WTC11 (cell line): Measurements from ENCODE around the gene RAPGEF5. TPM values are rescaled to one million over a fixed set of nuclear protein-coding genes. Genes with fewer than 3 reads are reported as not detected.

Source experiments
- ATAC-seq: fragments of 200-7000 bp; cut with Tn5 transposase; 2 replicates; pipeline ENCODE4 v1.10.0; 2021; ENCODE audit warnings: mild to moderate bottlenecking, moderate library complexity
- CTCF ChIA-PET: fragments of 300-600 bp; sonication (Branson Sonifier 250); formaldehyde crosslinking; loops from one replicate; lab custom pipeline; 2021; ENCODE audit warnings: antibody characterized with exemption; lab: Charles Lee
- POLR2A ChIA-PET: fragments of 350-600 bp; sonication (Branson Sonifier 250); formaldehyde crosslinking; loops from one replicate; lab custom pipeline; 2021; ENCODE audit warnings: antibody characterized with exemption; lab: Charles Lee
- DNase-seq: peaks from one replicate; pipeline ENCODE4 v3.0.0; 2021; ENCODE audit warnings: low spot score
- H3K27ac Mint-ChIP-seq: 2 replicates; pipeline ENCODE4 v1.8.0; 2021; ENCODE audit warnings: mixed read lengths
- H3K27me3 Mint-ChIP-seq: 2 replicates; pipeline ENCODE4 v1.8.0; 2021; ENCODE audit warnings: low read depth, mild to moderate bottlenecking, moderate library complexity, mixed read lengths
- H3K36me3 Mint-ChIP-seq: 2 replicates; pipeline ENCODE4 v1.8.0; 2021; ENCODE audit warnings: mixed read lengths
- H3K4me1 Mint-ChIP-seq: 2 replicates; pipeline ENCODE4 v1.8.0; 2022; ENCODE audit warnings: mixed read lengths
- H3K4me3 Mint-ChIP-seq: 2 replicates; pipeline ENCODE4 v1.8.0; 2021; ENCODE audit warnings: mild to moderate bottlenecking, moderate library complexity, mixed read lengths
- H3K9me3 Mint-ChIP-seq: 2 replicates; pipeline ENCODE4 v1.8.0; 2021; ENCODE audit warnings: mixed read lengths
- AFF4 ChIP-seq: sonication (generic); formaldehyde crosslinking; IDR thresholded peaks from 2 replicates; pipeline ENCODE4 v1.8.1; 2023; ENCODE audit warnings: mild to moderate bottlenecking, missing genetic modification reagents, borderline replicate concordance
- CBFB ChIP-seq: sonication (generic); formaldehyde crosslinking; IDR thresholded peaks from 2 replicates; pipeline ENCODE4 v1.8.1; 2022; ENCODE audit warnings: mild to moderate bottlenecking, low read depth, missing genetic modification reagents
- CREB1 ChIP-seq: sonication (generic); formaldehyde crosslinking; IDR thresholded peaks from 2 replicates; pipeline ENCODE4 v1.8.0; 2023; ENCODE audit warnings: mild to moderate bottlenecking, missing genetic modification reagents
- CTCF ChIP-seq: fragments of 200-600 bp; IDR thresholded peaks from 2 replicates; pipeline ENCODE4 v1.8.0; 2022; ENCODE audit warnings: antibody characterized with exemption
- E2F4 ChIP-seq: sonication (generic); formaldehyde crosslinking; IDR thresholded peaks from 2 replicates; pipeline ENCODE4 v1.8.1; 2022; ENCODE audit warnings: low read depth, mild to moderate bottlenecking, moderate library complexity, missing genetic modification reagents, borderline replicate concordance
- ELF4 ChIP-seq: sonication (generic); formaldehyde crosslinking; IDR thresholded peaks from 2 replicates; pipeline ENCODE4 v1.8.1; 2022; ENCODE audit warnings: low read depth, mild to moderate bottlenecking, moderate library complexity, missing genetic modification reagents
- ETV6 ChIP-seq: sonication (generic); formaldehyde crosslinking; IDR thresholded peaks from 2 replicates; pipeline ENCODE4 v1.8.1; 2022; ENCODE audit warnings: mild to moderate bottlenecking, missing genetic modification reagents
- GABPB1 ChIP-seq: sonication (generic); formaldehyde crosslinking; IDR thresholded peaks from 2 replicates; pipeline ENCODE4 v1.8.1; 2023; ENCODE audit warnings: mild to moderate bottlenecking, missing genetic modification reagents
- MAX ChIP-seq: sonication (generic); formaldehyde crosslinking; IDR thresholded peaks from 2 replicates; pipeline ENCODE4 v1.8.0; 2022; ENCODE audit warnings: mild to moderate bottlenecking, missing genetic modification reagents
- NFATC4 ChIP-seq: fragments of 250-450 bp; sonication (Bioruptor Pico); IDR thresholded peaks from 2 replicates; pipeline ENCODE4 v1.9.0; 2021; ENCODE audit warnings: mild to moderate bottlenecking
- RELA ChIP-seq: sonication (generic); formaldehyde crosslinking; IDR thresholded peaks from 2 replicates; pipeline ENCODE4 v1.8.1; 2022; ENCODE audit warnings: missing genetic modification reagents, mild to moderate bottlenecking, borderline replicate concordance
- RORB ChIP-seq: fragments of 250-450 bp; sonication (Bioruptor Pico); IDR thresholded peaks from 2 replicates; pipeline ENCODE4 v1.9.0; 2021; ENCODE audit warnings: mild to moderate bottlenecking
- TP53 ChIP-seq: sonication (generic); formaldehyde crosslinking; IDR thresholded peaks from 2 replicates; pipeline ENCODE4 v1.8.1; 2023; ENCODE audit warnings: mild to moderate bottlenecking, missing genetic modification reagents
- ZBTB21 ChIP-seq: sonication (generic); formaldehyde crosslinking; IDR thresholded peaks from 2 replicates; pipeline ENCODE4 v1.8.1; 2023; ENCODE audit warnings: mild to moderate bottlenecking, missing genetic modification reagents, borderline replicate concordance
- ZNF219 ChIP-seq: sonication (generic); formaldehyde crosslinking; IDR thresholded peaks from 2 replicates; pipeline ENCODE4 v1.8.0; 2023; ENCODE audit warnings: missing genetic modification reagents, mild to moderate bottlenecking, borderline replicate concordance
- ZNF532 ChIP-seq: fragments of 250-450 bp; sonication (Bioruptor Pico); IDR thresholded peaks from 2 replicates; pipeline ENCODE4 v1.9.0; 2021; ENCODE audit warnings: mild to moderate bottlenecking, borderline replicate concordance
- total RNA-seq: library from RNA; stranded (reverse); gene quantifications from 3 replicates; pipeline ENCODE4 v1.2.3, GENCODE V29; 2021

Gene RAPGEF5
- total RNA-seq, 1 experiment from 2014 or later = 12.3 TPM

DNA sequence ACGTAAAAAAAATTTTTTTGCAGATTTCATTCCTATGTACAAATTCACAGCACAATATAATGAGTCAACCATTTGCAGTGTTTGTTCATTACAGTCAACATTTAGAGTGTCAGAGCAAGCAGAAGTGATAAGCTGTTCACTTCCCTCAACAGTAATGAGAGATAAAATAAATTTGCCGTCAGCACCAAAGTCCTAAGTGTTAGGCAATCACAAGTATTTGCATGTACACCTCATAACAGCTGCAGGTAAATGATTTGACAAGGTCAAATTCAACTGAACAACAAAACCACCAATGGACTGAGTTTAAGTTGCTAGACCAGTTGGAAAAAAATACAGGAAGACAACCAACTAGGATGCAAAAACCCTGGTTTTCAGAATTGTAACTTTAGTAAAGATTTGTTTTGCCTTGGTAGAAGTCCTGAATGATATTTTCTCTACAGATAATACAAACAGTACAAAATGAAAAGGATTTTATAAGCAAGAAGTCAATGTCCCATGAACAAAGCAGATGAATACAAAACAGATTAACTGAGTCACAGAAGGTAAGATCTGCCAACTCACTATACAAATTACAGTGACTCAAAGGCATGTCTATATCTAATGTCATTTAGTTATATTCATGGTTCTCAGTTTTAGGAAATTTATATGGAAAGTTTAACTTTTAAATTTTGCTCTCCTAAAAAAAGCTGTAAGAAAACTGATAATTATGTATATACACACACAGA, 10.4 kb downstream of the RAPGEF5 start:
- no peak for ATAC-seq
- TF ChIP-seq MAX (CRISPR knock-in tag) (no peak), GABPB1 (CRISPR knock-in tag) (peak; percentile 44; the same call in 1 of the 2 replicates)
- POLR2A ChIA-PET = no interaction called here
- no peak overlapping the region for H3K4me3 Mint-ChIP-seq
- no peak overlapping the region for H3K27ac Mint-ChIP-seq
- H3K9me3 Mint-ChIP-seq = peaks cover 3% of the 10 kb centered on the region
- H3K36me3 Mint-ChIP-seq = peaks cover 6% of the 10 kb centered on the region; the same call in 1 of the 2 replicates
- H3K27me3 Mint-ChIP-seq = no peaks in the 10 kb centered on the region
- CTCF ChIA-PET = interaction anchor here (0.7 kb wide), 1 partner anchor 26 kb away, joined by 3 read pairs; no protein-coding TSS in a partner anchor
- H3K4me1 Mint-ChIP-seq = peaks cover 39% of the 10 kb centered on the region
- no peak for DNase-seq

DNA sequence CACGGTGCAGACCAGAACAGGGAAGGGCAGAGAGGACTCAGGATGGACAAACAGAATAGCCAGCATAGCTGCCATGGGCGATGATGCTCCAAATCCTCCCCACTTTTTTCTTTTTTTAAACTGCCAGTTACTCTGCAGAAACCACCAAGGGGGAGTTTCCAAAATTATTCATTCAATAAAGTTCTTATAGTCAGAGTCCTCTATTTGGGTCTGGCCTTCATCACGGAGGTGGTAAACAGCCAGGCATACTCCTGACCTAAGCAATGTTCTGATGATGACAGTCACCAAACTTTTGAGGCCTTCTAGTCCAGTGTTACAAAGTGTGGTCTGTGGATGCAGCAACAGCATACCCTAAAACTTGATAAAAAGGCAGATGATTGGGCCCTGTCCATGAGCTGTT, 12.3 kb downstream of the RAPGEF5 start:
- Mint-ChIP-seq H3K9me3 (peaks cover 12% of the 10 kb centered on the region), H3K27me3 (no peaks in the 10 kb centered on the region), H3K4me3 (no peak overlapping the region), H3K4me1 (peaks cover 25% of the 10 kb centered on the region), H3K27ac (no peak overlapping the region), H3K36me3 (peaks cover 19% of the 10 kb centered on the region)
- ChIA-PET POLR2A (no interaction called here), CTCF (interaction anchor here (0.9 kb wide), 2 partner anchors 155 to 235 kb away, joined by 3 read pairs; partner anchors contain the start of gene STEAP1B)
- ATAC-seq (no peak), DNase-seq (no peak)
- TF ChIP-seq ETV6 (CRISPR knock-in tag) (no peak), NFATC4 (CRISPR knock-in tag) (no peak)

GRCh38 chr7:22343612-22344011, 13.3 kb downstream of the RAPGEF5 start:
- Mint-ChIP-seq H3K4me3 (no peak overlapping the region), H3K9me3 (peaks cover 12% of the 10 kb centered on the region), H3K27me3 (no peaks in the 10 kb centered on the region), H3K27ac (no peak overlapping the region), H3K4me1 (peaks cover 34% of the 10 kb centered on the region), H3K36me3 (peaks cover 19% of the 10 kb centered on the region)
- ChIA-PET CTCF (no interaction called here), POLR2A (no interaction called here)
- DNase-seq = no peak
- no peak for ATAC-seq
- TF ChIP-seq AFF4 (CRISPR knock-in tag) (no peak), CREB1 (no peak), RORB (CRISPR knock-in tag) (no peak), CBFB (no peak), RELA (CRISPR knock-in tag) (no peak), CTCF (no peak)

DNA sequence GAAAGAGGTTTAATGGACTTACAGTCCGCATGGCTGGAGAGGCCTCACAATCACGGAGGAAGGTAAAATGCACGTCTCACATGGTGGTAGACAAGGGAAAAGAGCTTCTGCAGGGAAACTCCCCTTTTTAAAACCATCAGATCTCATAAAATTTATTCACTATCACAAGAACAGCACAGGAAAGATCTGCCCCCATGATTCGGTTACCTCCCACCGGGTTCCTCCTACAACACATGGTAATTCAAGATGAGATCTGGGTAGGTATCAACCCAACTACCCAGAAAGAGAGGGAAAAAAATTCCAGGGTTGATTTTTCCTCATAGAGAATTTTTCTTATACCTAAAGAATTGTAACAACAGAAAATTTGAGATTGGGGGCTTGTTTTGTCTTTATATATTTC, 13.9 kb downstream of the RAPGEF5 start:
- Mint-ChIP-seq H3K9me3 (peaks cover 12% of the 10 kb centered on the region), H3K27ac (peak overlapping the region; percentile 51; the same call in 1 of the 2 replicates), H3K4me1 (peaks cover 39% of the 10 kb centered on the region), H3K27me3 (no peaks in the 10 kb centered on the region), H3K36me3 (peaks cover 19% of the 10 kb centered on the region), H3K4me3 (no peak overlapping the region)
- ChIA-PET POLR2A (no interaction called here), CTCF (no interaction called here)
- ATAC-seq = no peak
- DNase-seq = no peak
- TF ChIP-seq ELF4 (CRISPR knock-in tag) (no peak), TP53 (CRISPR knock-in tag) (no peak), E2F4 (CRISPR knock-in tag) (no peak), ZBTB21 (CRISPR knock-in tag) (no peak), ZNF532 (CRISPR knock-in tag) (no peak), ZNF219 (no peak)
